A549 (cell line): ENCODE measurements around the gene RAB1B.
"Not testable (repeated sequence)": the region's sequence is repeated elsewhere in the genome, so short reads cannot be mapped to it uniquely, and the experiment has no call there.

ENCODE experiments used
- CHD2 ChIP-seq: fragments of 150-350 bp; IDR thresholded peaks from 2 replicates; pipeline ENCODE4 v1.6.1; 2014; ENCODE audit warnings: low read length; ENCODE audit not compliant: partially characterized antibody
- CTCF ChIP-seq: fragments of >200 bp; sonication (Bioruptor Twin); formaldehyde crosslinking; IDR thresholded peaks from 3 replicates; pipeline ENCODE4 v1.5.1; 2016
- HOXA7 ChIP-seq: fragments of 250-450 bp; sonication (Bioruptor Pico); IDR thresholded peaks from 2 replicates; pipeline ENCODE4 v1.5.0; 2020; ENCODE audit warnings: mild to moderate bottlenecking, moderate library complexity
- POLR2A ChIP-seq: IDR thresholded peaks from 2 replicates; pipeline ENCODE4 v1.6.1; 2012; ENCODE audit warnings: mild to moderate bottlenecking, low read length
- RCOR1 ChIP-seq: fragments of 150-350 bp; IDR thresholded peaks from 2 replicates; pipeline ENCODE4 v1.6.1; 2014; ENCODE audit warnings: antibody characterized with exemption, low read length, low read depth

GRCh38 chr11:66320289-66320688, 51.9 kb downstream of the RAB1B start:
- TF ChIP-seq RCOR1, CTCF, CHD2, POLR2A, HOXA7: not testable (repeated sequence)
